ENCODE measurements around the gene PLD5. TPM values are rescaled to one million over a fixed set of nuclear protein-coding genes. Genes with fewer than 3 reads are reported as not detected.

The PLD5 gene
- total and polyA plus RNA-seq, 2 of the 13 experiments (the other 11 are each of a cell fraction or from before 2014, with no cell fraction given), result not detected

DNA sequence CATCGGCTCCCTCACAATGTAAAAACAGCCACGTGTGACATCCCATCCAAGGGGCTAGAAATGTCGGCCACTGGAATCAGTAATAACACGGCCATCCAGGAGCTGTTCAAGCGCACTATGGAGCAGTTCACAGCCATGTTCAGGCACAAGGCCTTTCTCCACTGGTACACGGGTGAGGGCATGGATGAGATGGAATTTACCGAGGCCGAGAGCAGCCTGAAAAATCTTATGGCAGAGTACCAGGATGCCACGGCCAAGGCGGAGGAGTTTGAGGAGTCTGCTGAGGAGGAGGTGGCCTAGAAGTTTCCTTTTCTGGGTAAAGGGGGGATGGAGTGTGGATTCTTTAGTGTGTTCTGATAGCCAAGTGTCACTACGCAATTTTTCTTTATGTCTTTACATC, 464.5 kb downstream of the PLD5 start:
- peaks cover 0 to 6% of the 10 kb centered on the region in 2 experiments; a peak in 1 of 5 replicates for H3K27me3 ChIP-seq (ENCODE audit: control insufficient read depth in 1 of 2, insufficient read depth in 2 of 2, low read length in 2 of 2)
- no TSS peak for BruUV-seq (replicated peaks)
- H3K9ac ChIP-seq (ENCODE audit: insufficient read depth, low read depth, low read length), result no peak overlapping the region
- H3K4me1 ChIP-seq (ENCODE audit: insufficient read depth, low read length), result no peaks in the 10 kb centered on the region
- no peak overlapping the region for H3K27ac ChIP-seq (ENCODE audit: extremely low read length, insufficient read depth, low read length)
- no peaks in the 10 kb centered on the region for H4K20me1 ChIP-seq (ENCODE audit: insufficient read depth, low read length)
- no peak overlapping the region for H3K4me3 ChIP-seq (replicated peaks in 1 of 3; ENCODE audit: insufficient read depth in 1 of 3, low read depth in 2 of 3, low read length in 3 of 3)
- ChIA-PET POLR2A (no interaction called here), CTCF (ENCODE audit: low intra/inter-chr PET ratio, low total read pairs) (no interaction called here)
- no peak overlapping the region for H2AFZ ChIP-seq (ENCODE audit: low read length)
- no peaks in the 10 kb centered on the region for H3K9me3 ChIP-seq (ENCODE audit: low read length)
- H3K36me3 ChIP-seq (replicated peaks in 1 of 2; ENCODE audit: control insufficient read depth in 1 of 2, insufficient read depth in 2 of 2, low read length in 2 of 2), result no peaks in the 10 kb centered on the region
- TF ChIP-seq EEA1 (CRISPR knock-in tag; IDR thresholded peaks at IDR 0.05; ENCODE audit: borderline replicate concordance), result no peak
- no peak for TF ChIP-seq ZFP41 (CRISPR knock-in tag; IDR thresholded peaks at IDR 0.05; ENCODE audit: borderline replicate concordance)
- TF ChIP-seq JUN (CRISPR knock-in tag; IDR thresholded peaks at IDR 0.05), result no peak
- TF ChIP-seq ZFP62 (CRISPR knock-in tag; IDR thresholded peaks at IDR 0.05), result no peak
- TF ChIP-seq, protein P1, sequence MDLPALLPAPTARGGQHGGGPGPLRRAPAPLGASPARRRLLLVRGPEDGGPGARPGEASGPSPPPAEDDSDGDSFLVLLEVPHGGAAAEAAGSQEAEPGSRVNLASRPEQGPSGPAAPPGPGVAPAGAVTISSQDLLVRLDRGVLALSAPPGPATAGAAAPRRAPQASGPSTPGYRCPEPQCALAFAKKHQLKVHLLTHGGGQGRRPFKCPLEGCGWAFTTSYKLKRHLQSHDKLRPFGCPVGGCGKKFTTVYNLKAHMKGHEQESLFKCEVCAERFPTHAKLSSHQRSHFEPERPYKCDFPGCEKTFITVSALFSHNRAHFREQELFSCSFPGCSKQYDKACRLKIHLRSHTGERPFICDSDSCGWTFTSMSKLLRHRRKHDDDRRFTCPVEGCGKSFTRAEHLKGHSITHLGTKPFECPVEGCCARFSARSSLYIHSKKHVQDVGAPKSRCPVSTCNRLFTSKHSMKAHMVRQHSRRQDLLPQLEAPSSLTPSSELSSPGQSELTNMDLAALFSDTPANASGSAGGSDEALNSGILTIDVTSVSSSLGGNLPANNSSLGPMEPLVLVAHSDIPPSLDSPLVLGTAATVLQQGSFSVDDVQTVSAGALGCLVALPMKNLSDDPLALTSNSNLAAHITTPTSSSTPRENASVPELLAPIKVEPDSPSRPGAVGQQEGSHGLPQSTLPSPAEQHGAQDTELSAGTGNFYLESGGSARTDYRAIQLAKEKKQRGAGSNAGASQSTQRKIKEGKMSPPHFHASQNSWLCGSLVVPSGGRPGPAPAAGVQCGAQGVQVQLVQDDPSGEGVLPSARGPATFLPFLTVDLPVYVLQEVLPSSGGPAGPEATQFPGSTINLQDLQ (CRISPR knock-in tag; IDR thresholded peaks at IDR 0.05), result no peak
- no peak for TF ChIP-seq NKX3-1 (CRISPR knock-in tag; IDR thresholded peaks at IDR 0.05)
- no peak for TF ChIP-seq ZNF572 (CRISPR knock-in tag; IDR thresholded peaks at IDR 0.05)
- TF ChIP-seq ZSCAN22 (CRISPR knock-in tag; IDR thresholded peaks at IDR 0.05), result no peak
- TF ChIP-seq, protein P2, sequence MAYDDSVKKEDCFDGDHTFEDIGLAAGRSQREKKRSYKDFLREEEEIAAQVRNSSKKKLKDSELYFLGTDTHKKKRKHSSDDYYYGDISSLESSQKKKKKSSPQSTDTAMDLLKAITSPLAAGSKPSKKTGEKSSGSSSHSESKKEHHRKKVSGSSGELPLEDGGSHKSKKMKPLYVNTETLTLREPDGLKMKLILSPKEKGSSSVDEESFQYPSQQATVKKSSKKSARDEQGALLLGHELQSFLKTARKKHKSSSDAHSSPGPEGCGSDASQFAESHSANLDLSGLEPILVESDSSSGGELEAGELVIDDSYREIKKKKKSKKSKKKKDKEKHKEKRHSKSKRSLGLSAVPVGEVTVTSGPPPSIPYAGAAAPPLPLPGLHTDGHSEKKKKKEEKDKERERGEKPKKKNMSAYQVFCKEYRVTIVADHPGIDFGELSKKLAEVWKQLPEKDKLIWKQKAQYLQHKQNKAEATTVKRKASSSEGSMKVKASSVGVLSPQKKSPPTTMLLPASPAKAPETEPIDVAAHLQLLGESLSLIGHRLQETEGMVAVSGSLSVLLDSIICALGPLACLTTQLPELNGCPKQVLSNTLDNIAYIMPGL (CRISPR knock-in tag; IDR thresholded peaks at IDR 0.05; ENCODE audit: borderline replicate concordance in 1 of 2, low read depth in 1 of 2), result no peak
- no peak for TF ChIP-seq PHF8 (CRISPR knock-in tag; IDR thresholded peaks at IDR 0.05)
- no peak for TF ChIP-seq PATZ1 (CRISPR knock-in tag; IDR thresholded peaks at IDR 0.05)
- no peak for TF ChIP-seq ZNF367 (CRISPR knock-in tag; IDR thresholded peaks at IDR 0.05; ENCODE audit: borderline replicate concordance)
- TF ChIP-seq, protein P3, sequence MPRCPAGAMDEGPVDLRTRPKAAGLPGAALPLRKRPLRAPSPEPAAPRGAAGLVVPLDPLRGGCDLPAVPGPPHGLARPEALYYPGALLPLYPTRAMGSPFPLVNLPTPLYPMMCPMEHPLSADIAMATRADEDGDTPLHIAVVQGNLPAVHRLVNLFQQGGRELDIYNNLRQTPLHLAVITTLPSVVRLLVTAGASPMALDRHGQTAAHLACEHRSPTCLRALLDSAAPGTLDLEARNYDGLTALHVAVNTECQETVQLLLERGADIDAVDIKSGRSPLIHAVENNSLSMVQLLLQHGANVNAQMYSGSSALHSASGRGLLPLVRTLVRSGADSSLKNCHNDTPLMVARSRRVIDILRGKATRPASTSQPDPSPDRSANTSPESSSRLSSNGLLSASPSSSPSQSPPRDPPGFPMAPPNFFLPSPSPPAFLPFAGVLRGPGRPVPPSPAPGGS (CRISPR knock-in tag; IDR thresholded peaks at IDR 0.05), result no peak
- in situ Hi-C loops (cut with HindIII; ENCODE audit: extremely low pct_ligation_motif_present, low pct_unique_long_range_greater_than_20kb) (no loop called here), intact Hi-C loops (cut with micrococcal nuclease; ENCODE audit: unreplicated experiment) (no loop called here)
- H3K79me2 ChIP-seq (ENCODE audit: insufficient read depth, low read length), result no peaks in the 10 kb centered on the region
- no peak for ATAC-seq
- no peak for FAIRE-seq
- 3% methylated on average over 6 of the region's 11 CpGs for WGBS (ENCODE audit: low lambda C conversion rate)
- no peak overlapping the region for H3K4me2 ChIP-seq (ENCODE audit: low read depth, low read length)
- no peak for DNase-seq (ENCODE audit: low spot score)
